Measurements from ENCODE around the gene DNAH5. TPM values are rescaled to one million over a fixed set of nuclear protein-coding genes. Genes with fewer than 3 reads are reported as not detected.
"Not testable (repeated sequence)": the region's sequence is repeated elsewhere in the genome, so short reads cannot be mapped to it uniquely, and the experiment has no call there.

Gene DNAH5
- total RNA-seq, 1 donor from 2014 or later, result 5.5 TPM

GRCh38 chr5:13833440-13833839, 111.0 kb downstream of the DNAH5 start:
- no peak for DNase-seq

- peak; percentile 19 for DNase-seq
These were observed 113.1 kb downstream of the DNAH5 start for GRCh38 chr5:13831351-13831750.

GRCh38 chr5:13830536-13830935, 114.0 kb downstream of the DNAH5 start:
- DNase-seq, result no peak

- DNase-seq, result no peak
These were observed 123.1 kb downstream of the DNAH5 start for GRCh38 chr5:13821366-13821765.

- DNase-seq, result no peak
These were observed 128.4 kb downstream of the DNAH5 start for GRCh38 chr5:13816126-13816525.

GRCh38 chr5:13814301-13814700, 130.2 kb downstream of the DNAH5 start:
- DNase-seq, result no peak

- no peak for DNase-seq
These were observed 134.6 kb downstream of the DNAH5 start for GRCh38 chr5:13809921-13810320.

- DNase-seq, result no peak
These were observed 140.2 kb downstream of the DNAH5 start for GRCh38 chr5:13804336-13804735.

GRCh38 chr5:13798569-13798968, 145.9 kb downstream of the DNAH5 start:
- not testable (repeated sequence) for DNase-seq

- DNase-seq, result no peak
These were observed 158.6 kb downstream of the DNAH5 start for GRCh38 chr5:13785781-13786415.

- peak; percentile 78 for DNase-seq
These were observed 160.8 kb downstream of the DNAH5 start for GRCh38 chr5:13783726-13784125.

GRCh38 chr5:13780081-13780480, 164.4 kb downstream of the DNAH5 start:
- DNase-seq, result no peak

GRCh38 chr5:13773649-13774048, 170.8 kb downstream of the DNAH5 start:
- no peak for DNase-seq

- DNase-seq, result no peak
These were observed 173.4 kb downstream of the DNAH5 start for GRCh38 chr5:13771011-13771571.

- DNase-seq, result no peak
These were observed 178.3 kb downstream of the DNAH5 start for GRCh38 chr5:13766236-13766635.

GRCh38 chr5:13763719-13764118, 180.8 kb downstream of the DNAH5 start:
- DNase-seq, result no peak

- no peak for DNase-seq
These were observed 194.7 kb downstream of the DNAH5 start for GRCh38 chr5:13749766-13750165.

GRCh38 chr5:13746026-13746425, 198.5 kb downstream of the DNAH5 start:
- no peak for DNase-seq

GRCh38 chr5:13745508-13745907, 199.0 kb downstream of the DNAH5 start:
- no peak for DNase-seq

- no peak for DNase-seq
These were observed 204.0 kb downstream of the DNAH5 start for GRCh38 chr5:13740471-13740870.

- no peak for DNase-seq
These were observed 205.0 kb downstream of the DNAH5 start for GRCh38 chr5:13739479-13739878.

GRCh38 chr5:13735691-13736090, 208.8 kb downstream of the DNAH5 start:
- no peak for DNase-seq

GRCh38 chr5:13731121-13731628, 213.3 kb downstream of the DNAH5 start:
- DNase-seq, result no peak

GRCh38 chr5:13708906-13709305, 235.6 kb downstream of the DNAH5 start:
- DNase-seq, result no peak
